ENCODE results near the gene SATB1.
"Not testable (repeated sequence)": the region's sequence is repeated elsewhere in the genome, so short reads cannot be mapped to it uniquely, and the experiment has no call there.

The SATB1 gene

DNA sequence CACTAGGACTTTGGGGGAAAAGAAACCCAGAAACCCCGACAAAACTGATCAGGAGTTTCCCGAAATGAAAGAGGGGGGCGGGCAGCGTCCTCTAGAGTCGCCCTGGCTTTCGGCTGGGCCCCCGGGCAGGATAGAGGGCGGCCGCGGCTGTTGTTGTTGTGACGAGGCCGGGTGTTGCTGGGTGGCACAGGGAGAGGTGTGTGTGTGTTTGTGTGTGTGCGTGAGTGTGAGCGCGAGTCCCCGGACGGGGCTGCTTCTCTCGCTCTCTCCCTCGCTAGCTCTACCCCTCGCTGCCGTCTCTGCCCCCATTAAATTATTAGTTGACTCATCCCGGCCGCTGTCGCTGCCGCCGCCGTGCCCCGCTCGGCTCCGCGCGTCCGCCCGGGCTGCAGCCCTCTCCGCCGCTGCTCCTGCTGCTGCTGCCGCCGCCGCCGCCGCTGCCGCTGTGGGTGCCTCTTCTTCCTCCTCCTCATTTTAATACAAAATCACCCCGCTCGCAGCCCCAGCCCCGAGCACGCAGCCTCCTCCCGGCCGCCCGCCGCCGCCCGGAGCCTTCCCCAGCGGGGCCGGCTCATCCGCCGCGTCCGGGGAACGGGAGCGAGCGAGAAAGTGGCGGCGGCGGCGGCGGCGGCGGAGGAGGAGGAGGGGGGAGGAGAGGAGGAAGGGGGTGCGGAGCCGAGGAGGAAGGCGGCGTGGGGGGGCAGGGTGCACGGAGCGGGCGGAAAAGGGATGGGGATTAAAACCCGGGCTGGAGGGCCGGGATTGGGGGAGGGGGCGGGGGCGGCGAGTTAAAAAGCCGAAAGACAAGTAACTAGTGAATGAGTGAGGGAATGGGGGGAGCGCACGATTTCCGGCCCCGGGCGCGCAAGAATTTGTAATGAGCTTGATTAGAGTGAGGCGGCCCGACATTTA, at the start of gene SATB1:
Gene SATB1, minus strand, starts transcription at position 611 of the 912 bp plus-strand sequence. CDS start 4,372 bp downstream, outside the sequence.
- DNase-seq (ENCODE audit: low read depth in 2 of 2, low spot score in 1 of 2) = no peak

DNA sequence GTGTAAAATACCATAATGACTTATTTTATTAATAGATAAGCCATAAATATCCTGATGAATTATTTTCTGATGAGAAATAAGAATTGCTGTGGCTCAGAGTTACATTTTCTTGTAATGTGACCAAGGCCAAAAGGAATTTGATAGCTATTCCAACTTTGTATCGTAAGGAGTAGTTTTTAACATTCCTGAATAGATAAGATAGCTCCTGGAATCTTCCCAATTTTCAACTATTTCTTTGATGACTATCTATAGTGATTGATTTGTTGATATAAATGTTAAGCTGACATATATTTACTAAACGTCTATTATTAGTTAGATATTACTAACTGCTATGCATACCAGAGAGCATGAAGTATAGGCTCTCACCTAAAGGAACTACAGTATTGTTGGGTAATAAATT, 49.1 kb upstream of the SATB1 start:
- no peak for DNase-seq (ENCODE audit: low read depth in 2 of 2, low spot score in 1 of 2)

DNA sequence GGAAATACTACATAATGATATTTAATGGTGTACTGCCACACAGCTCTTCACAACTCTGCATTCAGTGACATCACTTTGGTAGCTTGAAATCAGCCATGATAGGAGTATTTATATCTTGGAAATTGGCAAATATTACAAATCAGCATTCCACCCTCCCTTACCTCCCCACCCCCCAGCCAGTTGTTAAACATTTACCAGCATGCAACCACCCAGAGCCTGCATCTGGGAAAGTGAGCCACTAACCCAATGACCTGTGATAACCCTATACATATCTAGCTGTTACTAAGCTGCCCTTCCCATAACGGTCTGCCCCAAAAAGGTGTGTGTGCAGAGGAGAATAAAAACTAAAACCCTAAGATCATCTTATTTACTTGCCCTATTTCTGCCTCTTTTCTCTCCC, 44.6 kb upstream of the SATB1 start:
- no peak for DNase-seq (ENCODE audit: low read depth in 2 of 2, low spot score in 1 of 2)

DNA sequence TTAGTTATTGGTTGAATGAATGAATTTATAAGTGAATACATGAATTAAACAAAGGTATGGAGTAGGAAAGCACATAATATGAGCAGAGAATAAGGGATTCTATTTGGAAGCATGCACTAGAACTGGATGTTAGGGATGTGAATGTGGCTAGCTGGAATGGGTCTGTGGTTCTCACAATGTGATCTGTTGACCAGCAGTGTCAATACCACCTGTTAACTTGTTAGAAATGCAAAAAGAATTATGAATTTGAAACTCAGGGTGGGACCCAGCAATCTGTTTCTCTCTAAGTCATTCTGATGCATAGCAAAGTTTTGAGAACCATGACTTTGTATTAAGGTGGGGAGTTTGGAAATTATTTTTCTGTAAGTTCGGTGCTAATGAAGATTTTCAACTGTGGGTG, 41.0 kb upstream of the SATB1 start:
- no peak for DNase-seq (ENCODE audit: low read depth in 2 of 2, low spot score in 1 of 2)

DNA sequence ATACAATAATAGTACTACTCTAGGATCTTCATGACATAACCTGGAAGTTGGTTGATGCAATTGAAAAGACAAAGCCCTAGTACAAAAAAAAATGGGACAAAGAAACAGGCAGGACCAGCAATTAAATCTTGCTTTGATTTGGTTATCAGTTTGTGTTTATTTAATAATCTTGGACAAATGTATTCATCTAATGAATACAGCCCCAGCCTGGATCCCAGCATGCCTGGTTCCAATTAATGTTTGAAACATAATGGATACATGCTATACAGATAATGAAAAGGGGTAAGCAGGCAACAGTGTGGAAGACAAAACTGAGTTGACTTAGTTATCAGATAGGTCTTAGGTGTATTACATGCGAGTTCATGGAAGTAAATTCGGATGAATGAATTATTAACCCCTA, 29.6 kb upstream of the SATB1 start:
- no peak for DNase-seq (ENCODE audit: low read depth in 2 of 2, low spot score in 1 of 2)

DNA sequence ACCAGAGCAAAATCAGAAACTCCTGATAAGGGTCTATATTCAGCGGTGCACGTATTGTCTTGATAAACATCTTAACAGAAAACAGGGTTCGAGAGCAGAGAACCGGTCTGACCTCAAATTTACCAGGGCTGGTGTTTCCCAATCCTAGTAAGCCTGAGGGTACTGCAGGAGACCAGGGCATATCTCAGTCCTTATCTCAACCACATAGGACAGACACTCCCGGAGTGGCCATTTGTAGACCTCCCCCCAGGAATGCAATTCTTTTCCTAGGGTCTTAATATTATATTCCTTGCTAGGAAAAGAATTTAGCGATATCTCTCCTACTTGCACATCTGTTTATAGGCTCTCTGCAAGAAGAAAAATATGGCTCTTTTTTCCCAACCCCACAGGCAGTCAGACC, 24.5 kb upstream of the SATB1 start:
- not testable (repeated sequence) for DNase-seq (ENCODE audit: low read depth in 2 of 2, low spot score in 1 of 2)

DNA sequence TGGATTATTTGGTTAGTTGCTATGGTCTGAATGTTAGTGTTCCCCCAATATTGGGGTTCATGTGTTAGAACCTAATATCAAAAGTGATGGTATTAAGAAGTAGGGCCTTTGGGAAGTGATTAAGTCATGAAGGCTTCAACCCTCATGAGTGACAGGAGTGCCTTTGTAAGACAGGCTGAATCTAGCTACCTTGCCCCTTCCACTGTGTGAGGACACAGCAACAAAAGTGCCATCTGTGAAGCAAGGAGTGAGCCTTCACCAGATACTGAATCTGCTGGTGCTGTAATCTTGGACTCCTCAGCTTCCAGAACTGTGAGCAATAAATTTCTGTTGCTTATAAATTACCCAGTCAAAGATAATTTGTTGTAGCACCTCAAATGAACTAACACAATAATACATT, 22.6 kb upstream of the SATB1 start:
- no peak for DNase-seq (ENCODE audit: low read depth in 2 of 2, low spot score in 1 of 2)

DNA sequence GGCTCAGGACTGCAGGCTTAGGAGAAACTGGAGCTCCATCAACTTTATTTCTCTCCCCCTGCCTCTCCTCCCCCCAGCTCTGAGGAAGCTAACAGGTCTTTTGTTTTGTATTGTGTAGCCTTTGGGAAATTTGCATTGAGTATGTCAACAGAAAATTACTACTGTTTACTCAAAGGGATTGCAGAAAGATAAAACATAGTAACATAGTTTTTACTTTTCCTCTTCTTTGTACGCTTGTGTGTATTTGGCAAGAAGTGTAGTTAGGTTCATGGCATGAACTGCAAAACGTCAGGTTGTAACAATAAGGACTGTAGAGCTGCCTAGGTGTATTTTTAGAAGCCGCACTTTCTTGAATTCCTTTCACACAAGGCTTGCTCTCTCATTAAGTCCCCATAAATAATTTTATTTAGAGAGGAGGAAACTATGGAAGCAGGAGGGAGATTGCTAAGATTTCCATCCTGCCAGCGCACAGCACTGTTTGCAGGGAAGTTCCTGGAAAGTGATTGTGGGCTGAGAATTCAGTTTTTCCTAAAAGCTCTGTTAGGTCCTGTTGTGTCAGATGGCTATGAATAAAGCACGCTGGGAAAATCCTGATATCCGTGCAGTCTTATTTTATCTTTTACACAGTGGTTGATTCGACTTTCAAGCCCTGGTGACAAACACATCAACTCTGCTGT, 21.1 kb upstream of the SATB1 start:
- no peak for DNase-seq (ENCODE audit: low read depth in 2 of 2, low spot score in 1 of 2)

DNA sequence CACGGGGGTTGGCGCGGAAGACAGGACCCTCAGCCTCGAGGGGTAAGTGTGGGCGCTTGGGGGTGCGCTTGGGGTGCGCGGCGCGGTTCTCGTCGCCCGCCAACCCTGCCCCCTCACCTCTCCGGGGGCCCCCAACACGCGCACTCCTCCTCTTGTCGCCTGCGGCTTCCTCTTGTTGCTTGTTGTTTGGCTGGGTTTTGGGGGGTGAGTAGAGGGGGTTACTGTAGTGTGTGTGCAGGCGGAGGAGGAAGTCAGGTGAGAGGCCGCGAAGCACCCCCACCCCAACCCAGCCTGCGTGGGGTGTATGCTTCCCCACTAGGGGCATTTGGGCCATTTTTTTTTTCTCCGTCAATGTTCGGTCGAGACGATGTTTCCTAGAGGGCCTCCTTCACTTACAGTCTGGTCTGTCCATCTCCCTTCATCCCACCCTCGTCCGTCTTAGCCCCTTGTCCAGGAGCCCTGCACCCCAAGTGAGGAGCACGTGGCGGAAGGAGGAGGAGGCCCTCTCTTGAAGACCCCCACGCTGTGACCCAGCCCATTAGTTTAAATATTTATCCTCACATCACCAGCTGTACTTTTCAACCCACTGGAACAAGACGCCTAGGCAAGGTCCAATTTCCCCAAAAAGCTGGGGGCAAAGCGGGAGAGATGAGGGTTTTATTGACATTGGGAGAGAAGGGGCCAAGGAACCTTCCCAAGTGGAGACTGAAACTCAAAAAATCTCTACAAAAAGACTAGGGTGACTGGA, 20.4 kb upstream of the SATB1 start:
- DNase-seq (ENCODE audit: low read depth in 2 of 2, low spot score in 1 of 2) = peak; percentile 46 to 68

DNA sequence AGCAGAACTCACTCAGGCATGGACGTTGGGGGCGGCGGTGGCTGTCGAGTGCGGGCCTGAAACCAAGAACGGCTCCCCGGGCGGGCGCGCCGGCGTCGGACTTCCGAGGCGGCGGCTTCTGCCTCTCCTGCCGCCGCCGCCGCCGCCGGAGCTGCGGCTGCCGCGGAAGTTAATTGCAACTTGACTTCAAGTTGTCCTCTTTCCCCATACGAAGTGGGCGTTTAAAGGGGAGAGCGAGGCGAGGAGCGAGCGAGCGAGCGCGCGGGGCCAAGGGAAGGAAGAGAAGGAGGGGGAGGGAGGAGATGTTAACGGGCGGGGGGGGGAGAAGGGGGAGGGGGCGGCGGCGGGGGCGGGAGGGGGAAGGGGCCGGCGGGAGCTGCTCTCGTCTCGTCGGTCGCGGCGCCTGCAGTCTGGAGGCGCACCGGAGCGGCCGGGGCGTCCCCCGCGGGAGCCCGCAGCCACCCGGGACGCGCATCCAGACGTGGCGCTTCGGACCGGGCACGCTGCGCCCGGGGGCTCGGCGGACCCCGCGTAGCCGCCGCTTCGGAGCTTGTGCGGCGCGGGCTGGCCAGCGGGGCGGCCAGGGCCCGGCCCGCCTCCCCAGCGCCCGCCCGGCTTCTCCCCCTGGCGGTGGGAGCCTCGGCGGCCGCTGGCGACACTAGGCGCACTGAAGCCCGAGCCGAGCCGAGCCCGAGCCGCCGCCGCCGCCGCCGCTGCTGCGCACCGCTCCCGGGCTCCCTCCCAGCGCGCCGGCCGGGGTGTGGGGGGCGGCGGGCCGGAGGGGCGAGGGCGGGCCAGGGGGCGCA, 19.7 kb upstream of the SATB1 start:
- peak in 1 of 2 donors; percentile 64 for DNase-seq (ENCODE audit: low read depth in 2 of 2, low spot score in 1 of 2)

DNA sequence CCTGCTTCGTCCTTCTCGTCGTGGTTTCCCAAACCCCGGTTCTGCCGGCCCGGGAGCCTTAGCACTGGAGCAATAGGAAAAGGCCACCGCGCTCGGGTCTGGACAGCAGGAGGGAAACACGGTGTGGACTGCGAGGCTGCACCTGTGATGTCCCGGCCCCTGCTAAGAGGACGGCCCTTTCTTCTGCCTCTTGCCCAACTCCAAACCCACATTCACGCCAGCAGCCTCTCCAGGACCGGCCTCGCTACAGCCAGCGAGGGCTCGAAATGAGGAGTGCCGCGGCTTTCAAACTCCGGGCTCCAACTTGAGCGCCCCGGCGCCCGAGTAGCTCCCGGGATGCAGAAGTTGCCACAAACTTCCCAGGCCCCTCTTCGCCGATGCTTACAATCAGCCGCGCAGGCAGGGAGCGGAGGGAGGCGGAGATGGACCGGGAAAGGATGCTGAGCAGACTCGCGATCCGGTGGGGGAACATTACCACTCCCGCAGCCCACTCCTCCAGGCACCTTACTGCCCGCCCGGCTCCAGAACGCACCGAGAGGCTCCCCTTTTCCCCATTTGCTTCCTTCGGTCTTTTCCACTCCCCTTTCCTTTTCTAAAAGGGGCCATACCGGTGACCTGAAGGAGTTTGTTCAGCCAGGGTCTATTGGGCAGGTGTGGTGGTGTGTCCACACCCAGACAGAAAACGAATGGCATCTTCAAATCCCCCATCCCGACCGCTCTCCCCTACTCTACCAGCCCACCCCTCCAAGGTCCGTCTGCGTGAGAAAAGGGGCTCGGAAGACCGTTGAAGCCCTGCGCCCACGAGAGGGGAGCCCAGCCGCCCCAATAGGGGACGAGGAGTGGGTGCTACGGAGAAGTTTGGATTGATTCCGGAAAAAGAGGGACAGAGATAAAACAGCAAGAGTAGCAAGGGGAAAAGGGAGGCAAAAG, 18.8 kb upstream of the SATB1 start:
- DNase-seq (ENCODE audit: low read depth in 2 of 2, low spot score in 1 of 2) = no peak

DNA sequence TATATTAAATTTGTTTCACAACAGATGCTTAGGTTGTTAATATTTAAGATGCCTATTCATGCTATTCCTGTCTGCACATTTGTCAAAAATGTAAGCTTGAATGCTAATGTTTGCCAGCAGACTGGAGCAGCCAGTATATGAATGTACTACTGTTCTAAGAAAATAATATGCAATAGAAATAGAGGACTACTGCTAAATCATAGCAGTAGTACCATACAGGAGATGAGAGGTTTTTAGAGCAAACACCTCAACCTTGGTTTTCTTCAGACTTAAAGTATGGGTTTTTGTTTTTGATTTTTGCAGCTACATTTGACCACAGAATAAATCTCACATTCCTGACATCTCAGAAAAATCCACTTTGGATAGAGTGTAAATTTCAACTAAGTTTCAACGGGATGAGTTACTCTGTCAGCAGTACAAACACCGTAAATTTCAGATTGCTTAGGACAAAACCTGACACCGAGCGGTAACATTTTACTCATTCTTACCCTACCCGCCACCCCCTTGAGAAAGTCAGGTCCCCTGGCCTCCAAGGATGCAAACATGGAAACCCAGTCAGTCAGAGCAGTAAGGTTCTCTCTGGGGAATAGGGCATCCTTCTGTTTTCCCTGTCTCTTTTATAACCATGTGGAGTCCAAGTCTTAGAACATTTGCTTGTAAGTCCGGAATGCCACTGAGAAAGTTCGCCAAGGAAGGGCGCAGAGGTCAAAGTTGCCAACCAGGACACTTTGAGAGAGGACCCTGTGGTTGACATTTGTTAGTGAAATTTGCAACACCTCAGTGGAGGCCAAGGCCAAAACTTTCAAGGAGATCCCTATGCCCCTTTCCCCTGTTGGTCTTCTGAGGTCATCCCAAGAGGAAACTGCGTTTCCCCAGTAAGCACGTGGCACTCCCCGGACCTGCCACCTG, 17.9 kb upstream of the SATB1 start:
- DNase-seq (ENCODE audit: low read depth in 2 of 2, low spot score in 1 of 2) = no peak

DNA sequence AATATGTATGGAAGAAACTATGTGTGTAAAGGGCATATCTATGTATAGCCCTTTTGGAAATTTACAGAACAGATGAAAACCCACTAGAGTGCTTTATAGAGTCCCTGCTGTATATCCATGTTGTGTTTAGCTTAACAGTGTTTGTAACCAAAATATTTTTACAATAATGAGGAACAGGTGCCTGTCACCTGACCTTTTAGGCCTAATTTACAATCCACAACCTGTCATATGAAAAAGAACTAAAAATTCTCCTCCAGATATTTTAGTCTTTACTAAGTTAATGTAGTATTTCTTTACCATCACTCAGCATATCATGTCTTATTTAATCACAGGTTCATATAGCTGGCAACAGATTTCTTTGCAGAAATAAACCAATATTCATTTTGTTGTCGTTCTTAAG, 16.4 kb upstream of the SATB1 start:
- DNase-seq (ENCODE audit: low read depth in 2 of 2, low spot score in 1 of 2) = no peak

DNA sequence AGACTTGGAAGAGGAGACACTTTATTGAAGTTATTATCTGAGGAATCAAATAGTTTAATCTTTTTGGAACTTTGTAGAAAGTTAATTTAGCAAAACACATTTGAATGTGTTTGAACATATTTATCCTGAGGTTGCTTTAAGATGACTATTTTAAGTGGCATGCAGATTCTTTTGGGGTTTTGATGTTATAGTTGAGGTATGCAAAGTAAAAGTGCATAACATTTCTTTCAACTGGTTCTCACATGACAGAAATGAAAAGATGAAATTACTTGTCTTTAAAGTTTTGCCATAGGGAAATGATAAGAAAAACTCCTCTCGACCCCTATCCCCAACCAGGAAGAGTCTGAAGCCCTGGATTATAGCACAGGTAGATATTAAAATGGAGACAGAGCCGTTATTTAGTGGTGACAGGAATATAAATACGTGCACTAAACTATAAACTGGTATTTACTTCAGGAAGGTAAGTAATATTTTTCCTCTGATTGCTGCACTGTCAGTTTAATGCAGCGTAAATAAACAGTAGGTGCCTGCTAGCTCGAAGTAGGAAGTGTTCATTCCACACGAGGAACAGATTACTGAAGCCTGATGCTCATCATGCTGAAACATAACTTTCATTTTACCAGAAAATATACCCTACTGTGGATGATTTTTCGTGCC, 15.1 kb upstream of the SATB1 start:
- DNase-seq (ENCODE audit: low read depth in 2 of 2, low spot score in 1 of 2) = no peak

DNA sequence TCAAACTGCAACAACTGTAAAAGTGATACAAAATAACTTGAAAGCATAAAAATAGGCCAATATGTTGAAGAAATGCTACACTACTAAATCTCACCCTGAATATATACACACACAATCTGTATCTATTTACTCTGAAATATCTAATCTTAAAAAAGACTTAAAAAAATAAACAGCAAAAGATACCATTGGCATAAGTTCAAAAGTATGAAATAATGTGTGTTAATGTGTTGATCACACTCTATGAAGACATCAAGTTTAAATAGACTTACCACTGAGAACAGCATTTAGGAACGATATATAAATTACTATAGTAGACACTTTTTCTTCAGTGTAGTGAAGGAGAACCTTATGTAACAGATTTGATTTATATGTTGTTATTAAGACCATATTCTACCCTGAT, 14.1 kb upstream of the SATB1 start:
- DNase-seq (ENCODE audit: low read depth in 2 of 2, low spot score in 1 of 2) = no peak

DNA sequence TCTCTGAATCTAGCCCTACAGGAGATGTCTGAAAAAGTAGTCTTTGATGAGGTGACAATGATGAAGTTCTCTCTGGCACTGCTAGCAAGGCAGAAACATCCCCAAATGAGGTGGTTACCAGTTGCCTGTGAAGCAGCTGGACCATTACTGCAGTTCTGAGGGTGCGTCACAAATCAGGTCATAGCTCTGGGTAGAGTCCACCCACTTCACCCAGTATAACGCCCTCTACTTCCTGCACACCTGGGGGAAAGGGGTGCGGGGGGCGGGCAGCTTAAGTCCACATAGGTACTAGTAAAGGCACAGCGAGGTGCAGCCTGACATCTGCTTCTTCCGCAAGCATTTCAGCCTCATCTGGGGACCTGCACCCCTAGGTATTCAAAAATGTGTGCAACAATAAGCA, 13.4 kb upstream of the SATB1 start:
- DNase-seq (ENCODE audit: low read depth in 2 of 2, low spot score in 1 of 2) = no peak

DNA sequence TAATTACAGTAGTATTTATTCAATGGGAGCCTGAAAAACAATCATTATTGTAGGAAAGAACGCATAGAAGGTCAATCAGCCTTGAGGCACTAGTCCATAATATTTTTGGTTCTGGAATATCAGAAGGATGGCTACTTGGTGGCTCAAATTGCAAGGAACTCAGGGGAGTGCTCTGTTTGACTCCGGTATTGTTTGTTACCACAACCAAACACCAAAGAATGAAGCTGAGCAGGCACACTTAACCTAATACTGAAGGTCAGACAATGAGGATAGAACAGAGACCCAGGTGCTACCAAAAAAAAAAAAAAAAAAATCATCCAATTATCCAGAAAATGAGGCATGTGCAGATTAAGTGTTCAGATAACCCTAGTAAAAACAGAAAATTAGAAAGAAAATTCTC, 11.1 kb upstream of the SATB1 start:
- DNase-seq (ENCODE audit: low read depth in 2 of 2, low spot score in 1 of 2) = no peak

DNA sequence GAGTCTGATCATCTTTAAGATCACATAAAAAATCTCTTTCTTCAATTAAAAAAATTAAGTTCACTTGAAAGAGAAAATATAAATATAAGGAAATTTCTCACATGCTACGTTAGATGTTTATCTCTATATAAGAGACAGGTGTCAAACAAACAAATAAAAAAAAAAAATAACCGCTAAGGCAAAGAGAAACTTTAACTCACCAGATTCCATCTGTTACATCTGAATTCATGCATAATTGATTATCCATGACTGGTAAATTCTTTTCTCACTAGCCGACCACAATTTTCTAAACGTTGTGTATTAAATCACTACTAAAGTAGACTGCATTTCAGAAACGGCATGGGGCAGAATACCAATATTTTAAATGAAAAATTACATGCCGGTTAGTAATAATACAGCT, 9.6 kb upstream of the SATB1 start:
- no peak for DNase-seq (ENCODE audit: low read depth in 2 of 2, low spot score in 1 of 2)
